IMR-90 (cell line): ENCODE results near the gene KCTD19. TPM values are rescaled to one million over a fixed set of nuclear protein-coding genes. Genes with fewer than 3 reads are reported as not detected.
A peak's percentile ranks its signal among the peaks of the same experiment; 100 is the strongest.

ENCODE experiments used
- ATAC-seq: fragments of 200-7000 bp; cut with Tn5 transposase; 2 replicates; pipeline ENCODE4 v1.9.1; 2020; ENCODE audit warnings: low read depth, mild to moderate bottlenecking, moderate library complexity
- BruUV-seq: library from RNA; stranded (reverse); fragments of 400-500 nt; replicated peaks from 2 replicates; lab custom pipeline; 2021; lab: Mats Ljungman, UMichigan
- CTCF ChIA-PET: fragments of 300-600 bp; formaldehyde crosslinking; extraction: SDS; loops from one replicate; lab custom pipeline; 2021; ENCODE audit warnings: antibody characterized with exemption; lab: Yijun Ruan, JAX
- POLR2A ChIA-PET: fragments of 300-600 bp; sonication (Branson Sonifier 250); formaldehyde crosslinking; loops from one replicate; lab custom pipeline; 2022; ENCODE audit warnings: antibody characterized with exemption; ENCODE audit not compliant: unreplicated experiment; lab: Charles Lee
- DNase-seq: peaks from one replicate; pipeline ENCODE4 v3.0.0; 2013
- H2AFZ ChIP-seq: replicated peaks from 2 replicates; pipeline ENCODE3; 2013; ENCODE audit warnings: low read length, mild to moderate bottlenecking; ENCODE audit not compliant: poor library complexity
- H2AK5ac ChIP-seq: 2 replicates; pipeline ENCODE4 v1.6.1; 2013; ENCODE audit warnings: low read depth, low read length, inconsistent platforms
- H2AK9ac ChIP-seq: replicated peaks from 2 replicates; pipeline ENCODE3; 2013; ENCODE audit warnings: mild to moderate bottlenecking, low read depth, low read length, moderate library complexity; ENCODE audit not compliant: poor library complexity
- H2BK120ac ChIP-seq: 2 replicates; pipeline ENCODE4 v1.6.1; 2013; ENCODE audit warnings: low read depth, low read length, inconsistent platforms
- H2BK15ac ChIP-seq: 3 replicates; pipeline ENCODE4 v1.6.1; 2013; ENCODE audit warnings: low read depth, low read length, inconsistent platforms
- H2BK20ac ChIP-seq: 2 replicates; pipeline ENCODE4 v1.6.1; 2013; ENCODE audit warnings: low read depth, mild to moderate bottlenecking, inconsistent platforms, low read length, moderate library complexity
- H2BK5ac ChIP-seq: 2 replicates; pipeline ENCODE4 v1.6.1; 2013; ENCODE audit warnings: mild to moderate bottlenecking, low read depth, low read length, inconsistent platforms; ENCODE audit not compliant: poor library complexity, severe bottlenecking
- H3K14ac ChIP-seq: replicated peaks from 2 replicates; pipeline ENCODE4 v1.6.1; 2013; ENCODE audit warnings: low read depth, low read length, inconsistent platforms
- H3K18ac ChIP-seq: 2 replicates; pipeline ENCODE4 v1.6.1; 2013; ENCODE audit warnings: low read depth, low read length, control low read depth
- H3K23ac ChIP-seq: 2 replicates; pipeline ENCODE4 v1.6.1; 2013; ENCODE audit warnings: low read depth, low read length, inconsistent platforms
- H3K27ac ChIP-seq: 2 replicates; pipeline ENCODE4 v1.5.1; 2013; ENCODE audit warnings: mild to moderate bottlenecking, control low read depth, low read length; ENCODE audit not compliant: insufficient read depth
- H3K27me3 ChIP-seq: 2 replicates; pipeline ENCODE4 v1.6.1; 2013; ENCODE audit warnings: low read length; ENCODE audit not compliant: control insufficient read depth, insufficient read depth
- H3K36me3 ChIP-seq: 2 replicates; pipeline ENCODE4 v1.6.1; 2013; ENCODE audit warnings: low read length, mixed read lengths; ENCODE audit not compliant: control insufficient read depth, insufficient read depth
- H3K4ac ChIP-seq: 2 replicates; pipeline ENCODE4 v1.6.1; 2013; ENCODE audit warnings: low read depth, low read length, inconsistent platforms
- H3K4me1 ChIP-seq: 2 replicates; pipeline ENCODE4 v1.6.1; 2013; ENCODE audit warnings: low read length, mixed read lengths; ENCODE audit not compliant: control insufficient read depth, insufficient read depth
- H3K4me2 ChIP-seq: 2 replicates; pipeline ENCODE4 v1.6.1; 2013; ENCODE audit warnings: low read depth, mild to moderate bottlenecking, control low read depth, low read length, moderate library complexity
- H3K4me3 ChIP-seq: 2 replicates; pipeline ENCODE4 v1.5.1; 2013; ENCODE audit warnings: low read depth, mild to moderate bottlenecking, control low read depth, low read length, moderate library complexity; ENCODE audit not compliant: insufficient read depth
- H3K56ac ChIP-seq: 2 replicates; pipeline ENCODE4 v1.6.1; 2013; ENCODE audit warnings: low read length, inconsistent platforms; ENCODE audit not compliant: insufficient read depth; ENCODE audit errors: extremely low read depth
- H3K79me1 ChIP-seq, 2 experiments: 2 replicates each; pipeline ENCODE4 v1.6.1; 2013; ENCODE audit warnings: low read length in 2 of 2, inconsistent platforms in 1 of 2, low read depth in 1 of 2
- H3K9ac ChIP-seq: 2 replicates; pipeline ENCODE4 v1.6.1; 2013; ENCODE audit warnings: low read depth, low read length, control low read depth
- H3K9me1 ChIP-seq: 2 replicates; pipeline ENCODE4 v1.6.1; 2013; ENCODE audit warnings: low read length, inconsistent platforms; ENCODE audit not compliant: insufficient read depth
- H3K9me3 ChIP-seq: 2 replicates; pipeline ENCODE4 v1.6.1; 2013; ENCODE audit warnings: low read length; ENCODE audit not compliant: control insufficient read depth, insufficient read depth
- H4K20me1 ChIP-seq: 2 replicates; pipeline ENCODE4 v1.6.1; 2013; ENCODE audit warnings: low read length, inconsistent platforms; ENCODE audit not compliant: insufficient read depth
- H4K5ac ChIP-seq: 2 replicates; pipeline ENCODE4 v1.6.1; 2013; ENCODE audit warnings: mild to moderate bottlenecking, low read depth, low read length, control low read depth
- H4K8ac ChIP-seq, 2 experiments: 2 replicates each; pipeline ENCODE4 v1.6.1; 2013; ENCODE audit warnings: low read depth in 2 of 2, low read length in 2 of 2, control low read depth in 1 of 2, inconsistent platforms in 1 of 2
- H4K91ac ChIP-seq: 2 replicates; pipeline ENCODE4 v1.6.1; 2013; ENCODE audit warnings: low read depth, low read length, inconsistent platforms; ENCODE audit not compliant: insufficient read depth
- CHD1 ChIP-seq: IDR thresholded peaks from 2 replicates; pipeline ENCODE4 v1.6.1; 2012; ENCODE audit warnings: low read depth, low read length, improper control_type of control experiment
- FOS ChIP-seq: fragments of 150-350 bp; IDR thresholded peaks from 2 replicates; pipeline ENCODE4 v1.6.1; 2016; ENCODE audit warnings: low read depth, low read length
- POLR2A ChIP-seq: IDR thresholded peaks from 2 replicates; pipeline ENCODE4 v1.6.1; 2012; ENCODE audit warnings: mild to moderate bottlenecking, low read depth, low read length
- WGBS, 2 experiments: methylation state at CpG; one replicate each; pipeline versions ENCODE4 v1.1.5 to v1.1.7; 2013; ENCODE audit warnings: missing lambda C conversion rate in 2 of 2; ENCODE audit not compliant: insufficient read length in 1 of 2; ENCODE audit errors: extremely low coverage in 2 of 2; 5-methylcytosine and 5-hydroxymethylcytosine counted together
- dilution Hi-C: fragments of 300-500 bp; cut with HindIII; formaldehyde crosslinking; loops from one replicate; pipeline ENCODE4 v1.14.3; 2018; ENCODE audit warnings: low sequenced_read_pairs; ENCODE audit not compliant: unreplicated experiment
- in situ Hi-C: fragments of 300-500 bp; cut with MboI; formaldehyde crosslinking; loops from 3 replicates; pipeline ENCODE4 v1.14.3; 2019; ENCODE audit warnings: low sequenced_read_pairs, inconsistent platforms, mixed read lengths
- intact Hi-C: fragments of 100-400 bp; cut with micrococcal nuclease; formaldehyde crosslinking; loops from 2 replicates; pipeline ENCODE4 v1.10.0; 2022
- polyA plus RNA-seq, 3 experiments: library from polyadenylated mRNA; depleted of rRNA; stranded (reverse); fragments of >200 nt; gene quantifications; 2 replicates each; pipeline ENCODE4 v1.2.3, GENCODE V29; 2012; ENCODE audit warnings: low replicate concordance in 1 of 3
- total RNA-seq: library from RNA; depleted of rRNA; stranded (reverse); fragments of >200 nt; gene quantifications from 2 replicates; pipeline ENCODE4 v1.2.3, GENCODE V29; 2012
- TF ChIP-seq, protein P1 (sequence below): fragments of 150-350 bp; IDR thresholded peaks from 2 replicates; pipeline ENCODE4 v1.6.1; 2016; ENCODE audit warnings: low read depth, mild to moderate bottlenecking, low read length, moderate library complexity, borderline replicate concordance

Gene KCTD19
- total and polyA plus RNA-seq, 2 of the 4 experiments (the other 2 are of a cell fraction) = under 0.01 to 0.07 TPM

DNA sequence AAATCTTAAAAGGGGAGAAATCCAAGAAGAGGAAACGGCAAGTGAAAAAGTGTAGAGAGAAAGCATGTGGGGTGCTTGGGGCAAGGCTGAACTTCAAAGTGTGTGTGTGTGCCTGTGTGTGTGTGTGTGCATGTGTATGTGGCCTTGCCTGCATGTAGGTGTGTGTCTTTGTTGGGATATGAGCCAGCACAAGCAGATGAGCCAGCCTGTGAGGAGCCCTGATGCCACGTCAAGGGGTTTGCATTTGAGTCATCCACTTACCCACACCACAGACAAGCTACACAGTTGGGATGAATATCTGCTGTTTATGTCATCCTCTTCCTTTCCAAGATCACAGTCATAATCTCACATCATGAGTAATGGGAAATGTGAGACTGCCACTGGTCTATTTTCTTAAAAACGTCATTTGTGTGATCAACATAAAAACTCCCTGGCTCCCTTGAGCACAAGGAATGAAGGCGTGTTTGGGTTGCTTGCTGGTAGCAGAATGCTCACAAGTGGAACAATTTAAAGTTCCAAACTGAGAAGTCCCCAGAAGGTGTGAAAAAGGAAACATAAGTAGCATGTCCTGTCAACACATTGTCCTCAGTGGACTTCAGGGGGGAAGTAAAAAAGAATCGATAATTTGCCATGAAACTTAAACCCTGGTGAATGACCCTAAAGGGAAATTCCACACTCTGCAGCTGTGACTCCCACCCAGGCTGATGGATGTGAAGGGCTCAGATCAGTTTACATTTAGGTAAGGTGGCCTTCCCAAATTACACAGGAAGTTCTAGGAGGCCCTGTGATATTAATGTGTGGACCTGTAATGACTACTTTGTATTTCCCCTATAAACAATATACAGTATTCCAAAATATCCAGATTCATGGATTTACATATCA, 14.7 kb downstream of the KCTD19 start (continued):
- TF ChIP-seq, protein P1, sequence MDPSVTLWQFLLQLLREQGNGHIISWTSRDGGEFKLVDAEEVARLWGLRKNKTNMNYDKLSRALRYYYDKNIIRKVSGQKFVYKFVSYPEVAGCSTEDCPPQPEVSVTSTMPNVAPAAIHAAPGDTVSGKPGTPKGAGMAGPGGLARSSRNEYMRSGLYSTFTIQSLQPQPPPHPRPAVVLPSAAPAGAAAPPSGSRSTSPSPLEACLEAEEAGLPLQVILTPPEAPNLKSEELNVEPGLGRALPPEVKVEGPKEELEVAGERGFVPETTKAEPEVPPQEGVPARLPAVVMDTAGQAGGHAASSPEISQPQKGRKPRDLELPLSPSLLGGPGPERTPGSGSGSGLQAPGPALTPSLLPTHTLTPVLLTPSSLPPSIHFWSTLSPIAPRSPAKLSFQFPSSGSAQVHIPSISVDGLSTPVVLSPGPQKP = no peak
- no peak for TF ChIP-seq CHD1
- peak; percentile 96 for TF ChIP-seq FOS

DNA sequence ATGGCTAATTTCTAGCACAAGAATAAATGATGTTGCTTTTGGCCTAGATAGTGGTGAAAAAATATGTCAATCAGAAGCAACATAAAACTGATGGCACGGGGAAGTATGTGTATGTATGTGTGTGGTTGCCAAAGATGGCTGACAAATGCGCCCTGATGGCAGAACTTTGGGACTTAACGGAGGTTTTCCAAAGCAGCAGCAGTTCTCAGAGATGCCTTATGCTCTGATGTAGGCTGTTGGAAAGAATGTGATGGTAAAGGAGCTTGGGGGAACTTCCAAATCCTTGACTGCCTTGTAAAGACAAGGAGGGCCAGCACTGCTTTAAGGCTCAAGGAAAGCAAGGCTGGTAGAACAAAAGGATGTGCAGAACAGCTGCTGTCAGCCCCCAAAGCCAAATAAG, 16.0 kb downstream of the KCTD19 start:
- Histone ChIP-seq H3K27me3 (no peaks in the 10 kb centered on the region), H2BK15ac (peak overlapping the region; percentile 36), H3K9me3 (no peaks in the 10 kb centered on the region), H3K23ac (peak overlapping the region; percentile 74), H2BK5ac (peak overlapping the region; percentile 93), H3K4me1 (peaks cover 15% of the 10 kb centered on the region), H4K8ac (peak overlapping the region; percentile 11 to 82), H2BK120ac (peak overlapping the region; percentile 95), H4K20me1 (no peaks in the 10 kb centered on the region), H2AK9ac (peak overlapping the region; percentile 90), H3K4ac (peak overlapping the region; percentile 82), H3K79me1 (no peaks in the 10 kb centered on the region), H3K56ac (peak overlapping the region; percentile 10; the same call in 1 of the 2 replicates), H4K5ac (peak overlapping the region; percentile 81), H3K36me3 (no peaks in the 10 kb centered on the region), H3K4me2 (no peak overlapping the region), H3K14ac (peak overlapping the region; percentile 39), H3K4me3 (no peak overlapping the region), H3K9ac (no peak overlapping the region), H3K27ac (peak overlapping the region; percentile 2; the same call in 1 of the 2 replicates), H2BK20ac (peak overlapping the region; percentile 90), H4K91ac (peak overlapping the region; percentile 77), H2AK5ac (peak overlapping the region; percentile 92), H3K18ac (peak overlapping the region; percentile 59), H2AFZ (peak overlapping the region; percentile 76), H3K9me1 (peaks cover 9% of the 10 kb centered on the region)
- no TSS peak for BruUV-seq
- no peak for DNase-seq
- no peak for ATAC-seq
- intact Hi-C loops (no loop called here), dilution Hi-C loops (no loop called here), in situ Hi-C loops (no loop called here)
- CTCF ChIA-PET = interaction anchor here (1.4 kb wide), 1 partner anchor 17 kb away, joined by 3 read pairs; no protein-coding TSS in a partner anchor
- POLR2A ChIA-PET = no interaction called here
- no peak for TF ChIP-seq POLR2A
- WGBS, 2 experiments = 100% methylated on average over 2 of the region's 3 CpGs; no CpG with 5 or more reads in 1 of the 2 experiments
